Cerebellar nuclear complex (tissue), 1 donor: ENCODE measurements around the gene TMEM129.
A peak's percentile ranks its signal among the peaks of the same experiment; 100 is the strongest.

ENCODE experiments used
- DNase-seq, 2 experiments: peaks; one replicate each; lab custom pipeline; 2025; lab: John Stamatoyannopoulos, UW

TMEM129 gene

GRCh38 chr4:1668488-1668840, 52.7 kb downstream of the TMEM129 start:
- DNase-seq = no peak

- DNase-seq = no peak
These were observed 53.9 kb downstream of the TMEM129 start for GRCh38 chr4:1667273-1667672.

- peak; percentile 32 to 74 for DNase-seq
These were observed 54.7 kb downstream of the TMEM129 start for GRCh38 chr4:1666391-1666790.
